Aorta (tissue), 5 donors: Measurements from ENCODE around the gene COL25A1. TPM values are rescaled to one million over a fixed set of nuclear protein-coding genes. Genes with fewer than 3 reads are reported as not detected.
A peak's percentile ranks its signal among the peaks of the same experiment; 100 is the strongest.

Experiments used
- ATAC-seq: fragments of 200-7000 bp; cut with Tn5 transposase; one replicate; pipeline ENCODE4 v1.9.1; 2022; ENCODE audit warnings: moderate library complexity; ENCODE audit not compliant: low FRiP score
- DNase-seq, 2 donors: peaks; one replicate each; pipeline ENCODE4 v3.0.0-alpha.2; 2020
- H3K27ac ChIP-seq, 2 donors: one replicate each; pipeline ENCODE4 v1.5.1; 2013; ENCODE audit warnings: low read length in 2 of 2, mild to moderate bottlenecking in 2 of 2, moderate library complexity in 2 of 2, control low read depth in 1 of 2, inconsistent platforms in 1 of 2, low read depth in 1 of 2
- H3K27me3 ChIP-seq, 2 donors: one replicate each; pipeline ENCODE4 v1.6.1; 2013; ENCODE audit warnings: control low read depth in 1 of 2, low read length in 1 of 2, mild to moderate bottlenecking in 1 of 2, moderate library complexity in 1 of 2; ENCODE audit not compliant: insufficient read depth in 2 of 2, control insufficient read depth in 1 of 2
- H3K36me3 ChIP-seq, 2 donors: one replicate each; pipeline ENCODE4 v1.6.1; 2013; ENCODE audit warnings: control low read depth in 1 of 2, low read length in 1 of 2, mild to moderate bottlenecking in 1 of 2; ENCODE audit not compliant: insufficient read depth in 2 of 2, control insufficient read depth in 1 of 2
- H3K4me1 ChIP-seq, 2 donors: one replicate each; pipeline ENCODE4 v1.6.1; 2013; ENCODE audit warnings: low read length in 2 of 2, control low read depth in 1 of 2, mild to moderate bottlenecking in 1 of 2, moderate library complexity in 1 of 2; ENCODE audit not compliant: insufficient read depth in 2 of 2, control insufficient read depth in 1 of 2
- H3K4me3 ChIP-seq, 2 donors: one replicate each; pipeline ENCODE4 v1.5.1; 2013; ENCODE audit warnings: low read length in 2 of 2, control low read depth in 1 of 2, mild to moderate bottlenecking in 1 of 2
- H3K9me3 ChIP-seq: one replicate; pipeline ENCODE4 v1.6.1; 2013; ENCODE audit warnings: mild to moderate bottlenecking, low read length; ENCODE audit not compliant: control insufficient read depth
- WGBS, 2 donors: extraction: QIAGEN DNeasy Blood & Tissue Kit; methylation state at CpG; one replicate each; pipeline ENCODE4 v1.1.7; 2013; 5-methylcytosine and 5-hydroxymethylcytosine counted together
- intact Hi-C, 2 donors: fragments of 100-400 bp; cut with DNase I; formaldehyde crosslinking; loops; one replicate each; pipeline versions ENCODE4 v1.14.2 to v1.15.0; 2022
- polyA plus RNA-seq, 2 donors: library from polyadenylated mRNA; stranded (reverse); fragments of 200-250 nt; gene quantifications; one replicate each; pipeline ENCODE4 v1.2.3, GENCODE V29; 2013
- total RNA-seq, 2 donors: library from RNA; stranded (reverse); fragmentation: NEBNext Ultra II Directional; extraction: Animal tissue kit (Norgen Biotek cat#: 25700); gene quantifications; one replicate each; pipeline ENCODE4 v1.2.1, GENCODE V29; 2021
- donor health status: healthy with polysubstance abuse.
- donor health status: Bipolar disorder and iron deficiency.
- donor health status: DM: no; HTN: no; CAD: no.
- donor health status: DM: no; HTN: no; CAD: no.
- donor health status: DM: yes; HTN: yes; CAD: no.

The COL25A1 gene
- total and polyA plus RNA-seq, 4 donors = 0.08 to 8.1 (median 1.3) TPM

- H3K4me1 ChIP-seq = no peaks in the 10 kb centered on the region
- H3K36me3 ChIP-seq = no peaks in the 10 kb centered on the region
- H3K27ac ChIP-seq = no peak overlapping the region
- no peak for ATAC-seq
- no peak for DNase-seq
- H3K4me3 ChIP-seq = no peak overlapping the region
- intact Hi-C loops = no loop called here
- WGBS, 2 donors = 74 to 93% methylated on average over 1 of the region's 1 CpG
- H3K9me3 ChIP-seq = no peaks in the 10 kb centered on the region
- H3K27me3 ChIP-seq = no peaks in the 10 kb centered on the region
These were observed 106.8 kb downstream of the COL25A1 start for GRCh38 chr4:109195646-109196045.

GRCh38 chr4:109191216-109191615 is 111.2 kb downstream of the COL25A1 start:
- ATAC-seq = no peak
- Histone ChIP-seq H3K27me3 (no peaks in the 10 kb centered on the region), H3K4me1 (no peaks in the 10 kb centered on the region), H3K27ac (no peak overlapping the region), H3K36me3 (no peaks in the 10 kb centered on the region), H3K9me3 (no peaks in the 10 kb centered on the region), H3K4me3 (no peak overlapping the region)
- DNase-seq = no peak
- intact Hi-C loops = no loop called here
- 85 to 91% methylated on average over 5 of the region's 5 CpGs for WGBS, 2 donors

GRCh38 chr4:109186458-109186945 is 116.0 kb downstream of the COL25A1 start:
- WGBS, 2 donors = 69 to 80% methylated on average over 4 of the region's 4 CpGs
- Histone ChIP-seq H3K4me3 (no peak overlapping the region), H3K36me3 (no peaks in the 10 kb centered on the region), H3K9me3 (no peaks in the 10 kb centered on the region), H3K4me1 (no peaks in the 10 kb centered on the region), H3K27ac (no peak overlapping the region), H3K27me3 (no peaks in the 10 kb centered on the region)
- DNase-seq (no peak), ATAC-seq (no peak)
- intact Hi-C loops = no loop called here

GRCh38 chr4:109185951-109186350 is 116.5 kb downstream of the COL25A1 start:
- H3K4me1 ChIP-seq = no peaks in the 10 kb centered on the region
- no peak overlapping the region for H3K27ac ChIP-seq
- intact Hi-C loops = no loop called here
- H3K9me3 ChIP-seq = no peaks in the 10 kb centered on the region
- no peaks in the 10 kb centered on the region for H3K27me3 ChIP-seq
- no peaks in the 10 kb centered on the region for H3K36me3 ChIP-seq
- DNase-seq (no peak), ATAC-seq (no peak)
- 49 to 68% methylated on average over 7 of the region's 7 CpGs for WGBS, 2 donors
- no peak overlapping the region for H3K4me3 ChIP-seq

- no peaks in the 10 kb centered on the region for H3K36me3 ChIP-seq
- H3K4me1 ChIP-seq = no peaks in the 10 kb centered on the region
- DNase-seq (no peak), ATAC-seq (no peak)
- 64 to 67% methylated on average over 2 of the region's 2 CpGs for WGBS, 2 donors
- no peak overlapping the region for H3K27ac ChIP-seq
- intact Hi-C loops = no loop called here
- H3K9me3 ChIP-seq = no peaks in the 10 kb centered on the region
- H3K4me3 ChIP-seq = no peak overlapping the region
- H3K27me3 ChIP-seq = no peaks in the 10 kb centered on the region
These were observed 116.9 kb downstream of the COL25A1 start for GRCh38 chr4:109185548-109185947.

GRCh38 chr4:109184491-109184961 is 117.9 kb downstream of the COL25A1 start:
- ATAC-seq (peak; percentile 66), DNase-seq (no peak)
- Histone ChIP-seq H3K4me3 (no peak overlapping the region), H3K27me3 (no peaks in the 10 kb centered on the region), H3K9me3 (no peaks in the 10 kb centered on the region), H3K4me1 (no peaks in the 10 kb centered on the region), H3K36me3 (no peaks in the 10 kb centered on the region), H3K27ac (no peak overlapping the region)
- intact Hi-C loops = no loop called here
- WGBS, 2 donors = 18 to 32% methylated on average over 3 of the region's 3 CpGs

GRCh38 chr4:109183931-109184490 is 118.4 kb downstream of the COL25A1 start:
- no peaks in the 10 kb centered on the region for H3K27me3 ChIP-seq
- ATAC-seq = no peak
- DNase-seq = no peak
- intact Hi-C loops = no loop called here
- no peak overlapping the region for H3K4me3 ChIP-seq
- H3K4me1 ChIP-seq = no peaks in the 10 kb centered on the region
- no peaks in the 10 kb centered on the region for H3K36me3 ChIP-seq
- WGBS, 2 donors = 18 to 24% methylated on average over 3 of the region's 3 CpGs
- no peak overlapping the region for H3K27ac ChIP-seq
- H3K9me3 ChIP-seq = no peaks in the 10 kb centered on the region

GRCh38 chr4:109182696-109183095 is 119.8 kb downstream of the COL25A1 start:
- no peak for ATAC-seq
- intact Hi-C loops = no loop called here
- 61 to 63% methylated on average over 3 of the region's 3 CpGs for WGBS, 2 donors

GRCh38 chr4:109179061-109179460 is 123.4 kb downstream of the COL25A1 start:
- Histone ChIP-seq H3K36me3 (no peaks in the 10 kb centered on the region), H3K4me1 (no peaks in the 10 kb centered on the region), H3K4me3 (no peak overlapping the region), H3K9me3 (peaks cover 1% of the 10 kb centered on the region), H3K27me3 (no peaks in the 10 kb centered on the region), H3K27ac (no peak overlapping the region)
- DNase-seq (no peak), ATAC-seq (peak; percentile 46)
- intact Hi-C loops = no loop called here
- 70 to 79% methylated on average over 3 of the region's 3 CpGs for whole genome bisulfite sequencing, 2 donors

More at GRCh38 chr4:109182696-109183095, 119.8 kb downstream of the COL25A1 start:
- Histone ChIP-seq H3K4me3 (no peak overlapping the region), H3K4me1 (no peaks in the 10 kb centered on the region), H3K36me3 (no peaks in the 10 kb centered on the region), H3K27me3 (no peaks in the 10 kb centered on the region), H3K9me3 (no peaks in the 10 kb centered on the region), H3K27ac (no peak overlapping the region)
- no peak for DNase-seq
